GM23338 (cell line): Measurements from ENCODE around the gene KLF2. TPM values are rescaled to one million over a fixed set of nuclear protein-coding genes. Genes with fewer than 3 reads are reported as not detected.

ENCODE experiments used
- ATAC-seq: fragments of 200-7000 bp; cut with Tn5 transposase; 3 replicates; pipeline ENCODE4 v1.9.1; 2020
- DNase-seq: peaks from one replicate; pipeline ENCODE4 v3.0.0-alpha.2; 2015; ENCODE audit warnings: low spot score
- H2AFZ ChIP-seq: fragments of 200-600 bp; sonication (generic); 2 replicates; pipeline ENCODE4 v1.8.0; 2016; ENCODE audit warnings: antibody characterized with exemption, mild to moderate bottlenecking, moderate library complexity
- H3F3A ChIP-seq: fragments of 200-600 bp; sonication (generic); replicated peaks from 2 replicates; pipeline ENCODE4 v1.8.0; 2017; ENCODE audit warnings: antibody characterized with exemption, mixed run types, low read depth
- H3K27ac ChIP-seq: fragments of 200-600 bp; sonication (generic); 2 replicates; pipeline ENCODE4 v1.6.1; 2016; ENCODE audit warnings: low read depth
- H3K27me3 ChIP-seq: fragments of 200-600 bp; sonication (generic); 2 replicates; pipeline ENCODE4 v1.8.0; 2016; ENCODE audit warnings: mild to moderate bottlenecking, mixed run types, moderate library complexity; ENCODE audit not compliant: insufficient read depth
- H3K36me3 ChIP-seq: fragments of 200-600 bp; sonication (generic); 2 replicates; pipeline ENCODE4 v1.8.0; 2016; ENCODE audit warnings: mild to moderate bottlenecking; ENCODE audit not compliant: insufficient read depth
- H3K4me1 ChIP-seq: fragments of 200-600 bp; sonication (generic); 2 replicates; pipeline ENCODE4 v1.8.0; 2016; ENCODE audit warnings: mild to moderate bottlenecking, moderate library complexity; ENCODE audit not compliant: insufficient read depth
- H3K4me2 ChIP-seq: fragments of 200-600 bp; sonication (generic); 2 replicates; pipeline ENCODE4 v1.7.1; 2017; ENCODE audit warnings: mixed run types
- H3K4me3 ChIP-seq: fragments of 200-600 bp; sonication (generic); 2 replicates; pipeline ENCODE4 v1.6.1; 2016; ENCODE audit warnings: mixed run types
- H3K79me2 ChIP-seq: fragments of 200-600 bp; sonication (generic); replicated peaks from 2 replicates; pipeline ENCODE4 v1.8.0; 2017; ENCODE audit warnings: mild to moderate bottlenecking; ENCODE audit not compliant: insufficient read depth
- H3K9me2 ChIP-seq: fragments of 200-600 bp; sonication (generic); 2 replicates; pipeline ENCODE4 v1.8.0; 2017; ENCODE audit not compliant: insufficient read depth
- H4K20me1 ChIP-seq: fragments of 200-600 bp; sonication (generic); replicated peaks from 2 replicates; pipeline ENCODE4 v1.8.0; 2017; ENCODE audit warnings: mild to moderate bottlenecking; ENCODE audit not compliant: insufficient read depth
- H3K27ac Mint-ChIP-seq: 2 replicates; pipeline ENCODE4 v1.8.0; 2020; ENCODE audit warnings: inconsistent platforms, mild to moderate bottlenecking, moderate library complexity, mixed read lengths
- H3K27me3 Mint-ChIP-seq: 3 replicates; pipeline ENCODE4 v1.8.0; 2022; ENCODE audit warnings: low read depth, mild to moderate bottlenecking, moderate library complexity, mixed read lengths, inconsistent platforms; ENCODE audit not compliant: insufficient read depth, poor library complexity
- H3K36me3 Mint-ChIP-seq: 3 replicates; pipeline ENCODE4 v1.8.0; 2021; ENCODE audit warnings: low read depth, mild to moderate bottlenecking, inconsistent platforms, moderate library complexity, mixed read lengths
- H3K4me1 Mint-ChIP-seq: 3 replicates; pipeline ENCODE4 v1.8.0; 2020; ENCODE audit warnings: mild to moderate bottlenecking, inconsistent platforms, mixed read lengths
- H3K4me3 Mint-ChIP-seq: 3 replicates; pipeline ENCODE4 v1.8.0; 2021; ENCODE audit warnings: moderate library complexity, mild to moderate bottlenecking, inconsistent platforms, mixed read lengths
- H3K9me3 Mint-ChIP-seq: 3 replicates; pipeline ENCODE4 v1.8.0; 2020; ENCODE audit warnings: moderate library complexity, mild to moderate bottlenecking, inconsistent platforms, mixed read lengths
- CREB1 ChIP-seq: fragments of 250-450 bp; sonication (Bioruptor Pico); IDR thresholded peaks from 2 replicates; pipeline ENCODE4 v1.5.0; 2020; ENCODE audit warnings: low read depth, mild to moderate bottlenecking, moderate library complexity
- CTCF ChIP-seq, 2 experiments: fragments of 200-600 bp in 1 of 2; sonication (generic) in 1 of 2; conservative IDR thresholded peaks; 2 replicates each; pipeline versions ENCODE4 v1.5.1 to v1.6.1; 2016 to 2017; ENCODE audit warnings: antibody characterized with exemption in 2 of 2, low read depth in 2 of 2, mild to moderate bottlenecking in 2 of 2, moderate library complexity in 1 of 2
- ETS1 ChIP-seq: IDR thresholded peaks from 2 replicates; pipeline ENCODE4 v1.6.1; 2016; ENCODE audit warnings: antibody characterized with exemption
- EZH2 ChIP-seq: fragments of 200-600 bp; sonication (generic); IDR thresholded peaks from one replicate; pipeline ENCODE4 v1.8.0; 2017; ENCODE audit warnings: antibody characterized with exemption, mild to moderate bottlenecking, low read depth; ENCODE audit not compliant: unreplicated experiment
- EZH2phosphoT487 ChIP-seq: fragments of 200-600 bp; sonication (generic); IDR thresholded peaks from one replicate; pipeline ENCODE4 v1.8.1; 2018; ENCODE audit warnings: antibody characterized with exemption; ENCODE audit not compliant: unreplicated experiment
- JUNB ChIP-seq: IDR thresholded peaks from one replicate; pipeline ENCODE4 v1.6.1; 2016; ENCODE audit warnings: antibody characterized with exemption; ENCODE audit not compliant: unreplicated experiment
- NANOG ChIP-seq: IDR thresholded peaks from 2 replicates; pipeline ENCODE4 v1.6.1; 2016; ENCODE audit warnings: antibody characterized with exemption, borderline replicate concordance
- POLR2AphosphoS5 ChIP-seq: IDR thresholded peaks from 2 replicates; pipeline ENCODE4 v1.6.1; 2016; ENCODE audit warnings: antibody characterized with exemption, low read depth
- REST ChIP-seq: IDR thresholded peaks from one replicate; pipeline ENCODE4 v1.6.1; 2018; ENCODE audit warnings: antibody characterized with exemption; ENCODE audit not compliant: unreplicated experiment
- STAT1 ChIP-seq: IDR thresholded peaks from one replicate; pipeline ENCODE4 v1.6.1; 2016; ENCODE audit warnings: antibody characterized with exemption; ENCODE audit not compliant: unreplicated experiment
- ZNF114 ChIP-seq: fragments of 250-450 bp; sonication (Bioruptor Pico); IDR thresholded peaks from 2 replicates; pipeline ENCODE4 v1.5.0; 2020; ENCODE audit warnings: mild to moderate bottlenecking, moderate library complexity
- ZNF331 ChIP-seq: fragments of 250-450 bp; sonication (Bioruptor Pico); IDR thresholded peaks from 2 replicates; pipeline ENCODE4 v1.5.0; 2020; ENCODE audit warnings: low read depth, mild to moderate bottlenecking, moderate library complexity
- ZNF462 ChIP-seq: fragments of 250-450 bp; sonication (Bioruptor Pico); IDR thresholded peaks from 2 replicates; pipeline ENCODE4 v1.5.0; 2020; ENCODE audit warnings: mild to moderate bottlenecking, moderate library complexity
- polyA plus RNA-seq: library from polyadenylated mRNA; unstranded; fragments of >200 nt; fragmentation: Nextera tagmentation; extraction: Ambion mirVana; gene quantifications from 2 replicates; pipeline ENCODE4 v1.2.1, GENCODE V29; 2016
- total RNA-seq: library from RNA; depleted of rRNA; stranded (reverse); fragments of >200 nt; shearing (Covaris generic); gene quantifications from 2 replicates; pipeline ENCODE4 v1.2.3, GENCODE V29; 2014

The KLF2 gene
- total and polyA plus RNA-seq, 2 experiments from 2014 or later = 0.90 TPM; not detected in 1

- H3K79me2 ChIP-seq = no peaks in the 10 kb centered on the region
- no peak overlapping the region for H3K27ac ChIP-seq
- 0 out of 2 replicates have a peak, but pooled peaks cover 3% of the 10 kb centered on the region for H4K20me1 ChIP-seq
- no peaks in the 10 kb centered on the region for H3K36me3 ChIP-seq
- H3K27ac Mint-ChIP-seq = no peak overlapping the region; the same call in 1 of the 2 replicates
- no peaks in the 10 kb centered on the region for H3K27me3 ChIP-seq
- DNase-seq = no peak
- no peak overlapping the region for H3K4me2 ChIP-seq
- H3K4me1 ChIP-seq = peaks cover 6% of the 10 kb centered on the region; the same call in 1 of the 2 replicates
- no peak overlapping the region for H3K4me3 Mint-ChIP-seq
- peaks cover 11% of the 10 kb centered on the region for H3K27me3 Mint-ChIP-seq
- H3K9me2 ChIP-seq = no peaks in the 10 kb centered on the region
- H3K36me3 Mint-ChIP-seq = peaks cover 30% of the 10 kb centered on the region
- H3K4me3 ChIP-seq = no peak overlapping the region
- TF ChIP-seq CREB1 = no peak
- no peak for TF ChIP-seq JUNB
- no peak for TF ChIP-seq EZH2phosphoT487
- TF ChIP-seq NANOG = no peak
- TF ChIP-seq ETS1 = no peak
- no peak for TF ChIP-seq EZH2
- TF ChIP-seq POLR2AphosphoS5 = no peak
- TF ChIP-seq ZNF462 (CRISPR knock-in tag) = no peak
- TF ChIP-seq CTCF (conservative IDR thresholded peaks at IDR 0.05; ENCODE audit: low read depth in 2 of 2) = no peak
- no peak for TF ChIP-seq ZNF114 (CRISPR knock-in tag)
- no peak for TF ChIP-seq REST
- no peak for TF ChIP-seq ZNF331 (CRISPR knock-in tag)
- no peak for TF ChIP-seq STAT1
- H3K4me1 Mint-ChIP-seq = peaks cover 22% of the 10 kb centered on the region
- H2AFZ ChIP-seq = no peak overlapping the region
- H3F3A ChIP-seq = 0 out of 2 replicates have a peak, but pooled peaks cover 3% of the 10 kb centered on the region
- H3K9me3 Mint-ChIP-seq = no peaks in the 10 kb centered on the region
- no peak for ATAC-seq
Observed at GRCh38 chr19:16371540-16371986, 46.9 kb downstream of the KLF2 start.
